ENCODE data around the gene ZNF526.

Gene ZNF526

DNA sequence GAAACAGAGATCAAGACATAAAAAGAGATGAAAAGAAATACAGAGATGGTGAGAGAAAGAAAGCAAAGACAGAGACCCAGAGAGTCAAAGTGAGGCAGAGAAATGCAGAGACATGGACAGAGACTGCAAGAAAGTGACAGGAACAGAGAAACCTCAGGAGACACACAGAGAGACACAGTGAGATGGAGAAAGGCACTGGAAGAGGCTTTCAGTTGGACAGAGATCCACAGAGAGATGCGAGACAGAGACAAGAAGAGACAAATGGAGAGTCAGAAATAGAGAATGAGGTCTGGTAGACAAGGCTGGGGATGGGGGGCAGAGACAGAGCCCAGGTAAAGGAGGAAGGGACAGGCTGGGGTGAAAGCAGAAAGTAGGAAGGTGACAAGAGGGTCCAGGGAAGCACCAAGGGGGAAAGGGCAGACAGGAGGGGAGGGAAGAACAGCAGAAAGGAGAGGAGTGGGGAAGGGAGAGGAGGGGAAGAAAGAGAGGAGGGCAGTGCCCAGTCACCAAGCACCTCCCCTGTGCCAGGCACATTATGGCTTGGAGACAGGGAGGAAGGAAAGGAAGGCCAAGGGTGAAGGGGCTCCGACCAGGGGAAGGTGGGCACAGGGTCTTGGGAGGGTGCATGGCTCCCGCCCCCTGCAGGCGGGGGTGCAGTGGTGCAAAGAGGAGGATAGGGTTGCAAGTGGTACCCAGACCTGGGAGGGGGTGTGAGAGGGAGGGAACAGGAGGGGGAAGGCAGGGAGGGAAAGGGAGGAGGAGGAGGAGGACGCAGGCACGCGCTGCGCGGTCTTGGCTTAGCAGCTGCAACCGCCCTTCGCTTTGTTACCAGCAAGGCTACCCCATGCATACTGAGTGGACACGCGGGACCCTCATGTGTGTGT lies 41.1 kb upstream of the ZNF526 start:
- peaks cover 44 to 48% of the 10 kb centered on the region in 2 experiments for H3K4me1 ChIP-seq (ENCODE audit: control insufficient read depth in 1 of 2, insufficient read depth in 1 of 2, low read depth in 1 of 2, low read length in 1 of 2)
- H3K27me3 ChIP-seq = peaks cover 72% of the 10 kb centered on the region

DNA sequence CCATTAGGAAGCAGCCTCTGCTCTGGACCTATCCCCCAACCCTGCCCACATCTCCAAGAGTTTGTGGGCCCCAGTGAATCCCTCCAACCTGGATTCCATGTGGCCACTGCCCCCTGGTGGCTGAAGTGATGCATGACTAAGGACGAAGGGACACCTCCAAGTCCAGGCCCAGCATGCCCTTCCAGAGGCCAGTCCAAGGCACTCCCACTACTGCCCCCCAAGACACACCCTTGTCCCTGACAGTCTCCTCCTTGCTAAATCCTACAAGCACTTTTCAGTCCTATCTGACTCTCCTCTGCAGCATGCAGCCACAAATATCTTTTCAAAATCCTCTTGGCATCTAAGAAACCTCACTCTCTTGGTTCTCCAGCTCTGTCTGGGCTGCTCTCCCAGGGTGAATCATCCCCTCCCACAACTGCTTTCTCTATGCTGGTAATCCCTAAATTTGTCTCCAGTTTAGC lies 35.7 kb upstream of the ZNF526 start:
- Histone ChIP-seq H3K4me1 (ENCODE audit: control insufficient read depth in 1 of 2, insufficient read depth in 1 of 2, low read depth in 1 of 2, low read length in 1 of 2) (peaks cover 53 to 55% of the 10 kb centered on the region in 2 experiments), H3K9me3 (no peaks in the 10 kb centered on the region), H3K27ac (peak overlapping the region; percentile 79), H3K27me3 (peaks cover 18% of the 10 kb centered on the region), H3K36me3 (no peaks in the 10 kb centered on the region), H3K4me3 (ENCODE audit: low read depth in 1 of 2, low read length in 1 of 2) (peak overlapping the region in 1 of 2 experiments; percentile 45)
- TF ChIP-seq, protein P1, sequence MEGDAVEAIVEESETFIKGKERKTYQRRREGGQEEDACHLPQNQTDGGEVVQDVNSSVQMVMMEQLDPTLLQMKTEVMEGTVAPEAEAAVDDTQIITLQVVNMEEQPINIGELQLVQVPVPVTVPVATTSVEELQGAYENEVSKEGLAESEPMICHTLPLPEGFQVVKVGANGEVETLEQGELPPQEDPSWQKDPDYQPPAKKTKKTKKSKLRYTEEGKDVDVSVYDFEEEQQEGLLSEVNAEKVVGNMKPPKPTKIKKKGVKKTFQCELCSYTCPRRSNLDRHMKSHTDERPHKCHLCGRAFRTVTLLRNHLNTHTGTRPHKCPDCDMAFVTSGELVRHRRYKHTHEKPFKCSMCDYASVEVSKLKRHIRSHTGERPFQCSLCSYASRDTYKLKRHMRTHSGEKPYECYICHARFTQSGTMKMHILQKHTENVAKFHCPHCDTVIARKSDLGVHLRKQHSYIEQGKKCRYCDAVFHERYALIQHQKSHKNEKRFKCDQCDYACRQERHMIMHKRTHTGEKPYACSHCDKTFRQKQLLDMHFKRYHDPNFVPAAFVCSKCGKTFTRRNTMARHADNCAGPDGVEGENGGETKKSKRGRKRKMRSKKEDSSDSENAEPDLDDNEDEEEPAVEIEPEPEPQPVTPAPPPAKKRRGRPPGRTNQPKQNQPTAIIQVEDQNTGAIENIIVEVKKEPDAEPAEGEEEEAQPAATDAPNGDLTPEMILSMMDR (IDR thresholded peaks at IDR 0.05) = peak; percentile 90

More for the DNA sequence above, 41.1 kb upstream of the ZNF526 start:
- no peaks in the 10 kb centered on the region for H3K36me3 ChIP-seq
- no peak overlapping the region for H3K4me3 ChIP-seq (ENCODE audit: low read depth in 1 of 2, low read length in 1 of 2)
- TF ChIP-seq, protein P1 (IDR thresholded peaks at IDR 0.05) = no peak
- no peaks in the 10 kb centered on the region for H3K9me3 ChIP-seq
- no peak overlapping the region for H3K27ac ChIP-seq

DNA sequence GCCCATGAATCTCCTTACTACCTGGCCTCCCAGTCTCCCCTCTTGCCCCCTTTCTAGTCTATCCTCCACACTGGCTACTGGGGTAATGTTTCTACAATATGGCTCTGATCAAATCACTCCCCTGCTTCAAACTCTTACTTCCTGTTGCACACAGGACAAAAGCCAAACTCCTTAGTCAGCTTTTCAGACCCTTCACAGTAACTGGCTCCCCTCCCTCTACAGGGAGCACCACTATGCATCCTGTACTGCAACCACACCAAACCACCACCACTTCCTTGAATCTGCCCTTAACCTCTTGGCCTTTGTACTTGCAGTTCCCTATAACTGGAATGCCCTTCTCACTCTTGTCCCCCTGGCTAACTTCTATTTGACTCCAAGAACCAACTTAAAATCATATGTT lies 34.8 kb upstream of the ZNF526 start:
- Histone ChIP-seq H3K9me3 (no peaks in the 10 kb centered on the region), H3K27ac (peak overlapping the region; percentile 79), H3K4me1 (ENCODE audit: control insufficient read depth in 1 of 2, insufficient read depth in 1 of 2, low read depth in 1 of 2, low read length in 1 of 2) (peaks cover 53 to 55% of the 10 kb centered on the region in 2 experiments), H3K36me3 (no peaks in the 10 kb centered on the region), H3K27me3 (peaks cover 9% of the 10 kb centered on the region), H3K4me3 (ENCODE audit: low read depth in 1 of 2, low read length in 1 of 2) (peak overlapping the region in 1 of 2 experiments; percentile 45)
- TF ChIP-seq, protein P1 (IDR thresholded peaks at IDR 0.05) = no peak

DNA sequence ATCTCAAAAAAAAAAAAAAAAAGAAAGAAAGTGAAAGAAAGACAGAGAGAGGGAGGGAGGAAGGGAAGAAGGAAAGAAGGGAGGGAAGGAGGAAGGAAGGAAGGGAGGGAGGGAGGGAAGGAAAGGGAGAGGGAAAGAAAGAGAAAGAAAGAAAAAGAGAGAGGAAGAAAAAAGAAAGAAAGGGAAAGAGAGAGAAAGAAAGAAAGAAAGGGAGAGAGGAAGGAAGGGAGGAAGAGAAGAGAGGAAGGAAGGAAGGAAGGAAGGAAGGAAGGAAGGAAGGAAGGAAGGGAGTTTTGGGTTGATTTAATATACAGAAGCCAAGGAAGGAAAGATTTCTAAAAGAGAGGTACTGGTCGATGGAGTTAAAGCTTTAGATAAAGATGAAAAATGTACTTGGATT lies 31.4 kb upstream of the ZNF526 start:
- peaks cover 42% of the 10 kb centered on the region in 2 experiments for H3K4me1 ChIP-seq (ENCODE audit: control insufficient read depth in 1 of 2, insufficient read depth in 1 of 2, low read depth in 1 of 2, low read length in 1 of 2)

DNA sequence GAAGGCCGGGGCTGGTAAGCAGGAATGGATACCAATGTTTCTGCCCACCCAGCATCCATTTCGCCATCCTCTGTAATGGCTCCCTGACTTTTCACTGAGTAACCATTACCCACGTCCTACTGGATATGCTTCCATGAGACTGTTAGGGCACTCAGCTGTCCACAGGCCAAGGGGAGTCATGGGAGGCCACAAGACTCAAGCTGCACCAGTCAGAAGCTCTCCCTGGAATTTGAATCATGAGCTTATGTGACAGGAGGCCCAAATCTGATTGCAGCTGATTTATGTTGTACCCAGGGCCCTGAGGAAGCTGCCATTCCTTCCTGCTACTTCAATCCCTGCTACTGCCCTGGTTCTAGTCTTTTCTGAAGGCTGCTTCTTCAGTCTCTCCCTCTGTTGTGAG lies 31.0 kb upstream of the ZNF526 start:
- Histone ChIP-seq H3K27me3 (no peaks in the 10 kb centered on the region), H3K27ac (peak overlapping the region; percentile 43), H3K9me3 (no peaks in the 10 kb centered on the region), H3K4me3 (ENCODE audit: low read depth in 1 of 2, low read length in 1 of 2) (no peak overlapping the region), H3K36me3 (no peaks in the 10 kb centered on the region), H3K4me1 (ENCODE audit: control insufficient read depth in 1 of 2, insufficient read depth in 1 of 2, low read depth in 1 of 2, low read length in 1 of 2) (peaks cover 37% of the 10 kb centered on the region in 2 experiments)
- TF ChIP-seq, protein P1 (IDR thresholded peaks at IDR 0.05) = no peak

More for the DNA sequence above, 31.4 kb upstream of the ZNF526 start:
- H3K9me3 ChIP-seq = no peaks in the 10 kb centered on the region
- H3K36me3 ChIP-seq = no peaks in the 10 kb centered on the region
- no peaks in the 10 kb centered on the region for H3K27me3 ChIP-seq
- H3K27ac ChIP-seq = peak overlapping the region; percentile 43
- TF ChIP-seq, protein P1 (IDR thresholded peaks at IDR 0.05) = no peak
- no peak overlapping the region for H3K4me3 ChIP-seq (ENCODE audit: low read depth in 1 of 2, low read length in 1 of 2)
